SW480 (cell line): ENCODE results near the gene LIMS1.
A peak's percentile ranks its signal among the peaks of the same experiment; 100 is the strongest.
"Not testable (repeated sequence)": the region's sequence is repeated elsewhere in the genome, so short reads cannot be mapped to it uniquely, and the experiment has no call there.

Experiments
- DNase-seq: peaks from one replicate; pipeline ENCODE4 v3.0.0-alpha.2; 2016; ENCODE audit warnings: low spot score

The LIMS1 gene

GRCh38 chr2:108552566-108552965, 18.3 kb downstream of the LIMS1 start:
- DNase-seq: no peak

- no peak for DNase-seq
These were observed 19.1 kb downstream of the LIMS1 start for GRCh38 chr2:108553209-108553919.

GRCh38 chr2:108554528-108554927, 20.3 kb downstream of the LIMS1 start:
- DNase-seq: no peak

- DNase-seq: no peak
These were observed 21.3 kb downstream of the LIMS1 start for GRCh38 chr2:108555572-108555971.

DNA sequence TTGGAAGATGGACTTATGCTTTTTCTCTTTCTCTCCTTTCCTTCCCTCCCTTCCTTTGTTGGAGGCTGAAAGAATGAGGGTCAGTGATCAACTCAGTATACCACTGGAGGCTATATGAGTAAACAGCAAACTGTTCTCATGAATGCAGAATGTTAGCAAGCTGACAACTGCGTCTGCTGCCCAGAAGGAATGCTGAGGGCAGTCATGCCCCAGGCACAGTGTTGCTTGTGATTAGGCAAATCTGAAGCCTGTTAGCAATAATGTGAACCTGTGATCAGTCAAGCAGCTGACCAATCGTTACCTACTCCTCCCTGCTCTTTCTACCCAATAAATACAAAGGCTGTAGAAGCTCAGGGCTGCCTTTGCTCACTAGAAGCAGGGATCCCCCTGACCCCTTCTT, 22.3 kb downstream of the LIMS1 start:
- DNase-seq: not testable (repeated sequence)

GRCh38 chr2:108560241-108560811, 26.1 kb downstream of the LIMS1 start:
- DNase-seq: no peak

DNA sequence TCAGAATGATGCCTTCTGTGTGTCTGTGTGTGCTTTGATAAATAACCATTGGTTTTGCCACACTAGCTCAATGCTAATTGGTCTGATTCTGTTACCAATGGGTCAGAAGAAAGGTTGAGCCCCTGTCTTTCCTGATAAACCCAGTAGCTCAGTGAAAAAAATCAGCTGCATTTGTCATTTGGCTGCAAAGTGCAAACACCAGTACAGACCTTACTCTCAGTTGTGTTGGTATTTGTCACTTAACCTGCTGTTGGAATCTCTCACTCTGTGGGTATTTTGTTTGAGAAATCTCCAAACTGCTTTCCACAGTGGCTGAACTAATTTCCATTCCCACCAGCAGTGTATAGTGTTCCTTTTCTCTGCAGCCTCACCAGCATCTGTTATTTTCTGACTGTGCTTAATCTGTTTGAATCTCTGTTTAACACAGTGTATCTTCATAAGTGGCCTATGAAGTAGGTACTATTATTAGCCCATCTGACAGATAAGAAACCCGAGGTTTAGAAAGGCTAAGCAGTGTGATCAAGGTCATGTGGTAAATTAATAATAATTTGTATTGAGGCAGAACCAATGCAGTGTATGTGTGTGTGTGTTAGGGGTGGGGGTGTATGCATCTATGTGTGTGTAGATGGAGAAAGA, 26.7 kb downstream of the LIMS1 start:
- no peak for DNase-seq

DNA sequence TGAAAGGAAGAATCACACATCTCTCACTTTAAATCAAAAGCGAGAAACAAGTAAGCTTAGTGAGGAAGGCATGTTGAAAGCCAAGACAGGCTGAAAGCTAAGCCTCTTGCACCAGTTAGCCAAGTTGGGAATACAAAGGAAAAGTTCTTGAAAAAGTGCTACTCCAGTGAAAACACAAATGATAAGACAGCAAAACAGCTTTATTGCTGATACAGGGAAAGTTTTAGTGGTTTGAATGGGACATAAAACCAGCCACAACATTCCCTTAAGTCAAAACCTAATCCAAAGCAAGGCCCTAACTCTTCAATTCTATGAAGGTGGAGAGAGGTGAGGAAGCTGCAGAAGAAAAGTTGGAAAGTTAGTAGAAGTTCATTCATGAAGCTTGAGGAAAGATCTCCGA, 28.0 kb downstream of the LIMS1 start:
- DNase-seq: no peak

- DNase-seq: no peak
These were observed 30.2 kb downstream of the LIMS1 start for GRCh38 chr2:108564510-108564909.

- no peak for DNase-seq
These were observed 31.6 kb downstream of the LIMS1 start for GRCh38 chr2:108565778-108566375.

- peak; percentile 29 for DNase-seq
These were observed 36.1 kb downstream of the LIMS1 start for GRCh38 chr2:108570416-108570815.

- DNase-seq: peak; percentile 45
These were observed 37.0 kb downstream of the LIMS1 start for GRCh38 chr2:108571286-108571685.

DNA sequence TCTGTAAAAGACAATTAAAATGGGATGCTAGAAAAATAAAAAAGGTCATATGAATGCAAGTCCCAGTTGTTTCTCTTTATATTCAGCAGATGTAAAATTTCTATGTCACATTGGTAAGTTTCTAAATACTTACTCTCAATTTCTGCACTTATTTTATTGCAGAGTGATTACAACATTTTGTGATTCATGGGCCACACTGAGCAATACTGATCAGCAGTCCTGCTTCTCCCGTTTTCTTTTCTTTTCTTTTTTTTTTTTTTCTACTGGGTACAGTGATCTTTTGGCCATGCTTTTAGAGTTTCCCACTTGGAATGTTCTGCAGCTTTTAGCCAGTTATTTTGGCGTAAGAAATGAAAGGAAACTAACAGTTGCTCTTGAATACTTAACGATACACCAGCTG, 38.8 kb downstream of the LIMS1 start:
- no peak for DNase-seq

DNA sequence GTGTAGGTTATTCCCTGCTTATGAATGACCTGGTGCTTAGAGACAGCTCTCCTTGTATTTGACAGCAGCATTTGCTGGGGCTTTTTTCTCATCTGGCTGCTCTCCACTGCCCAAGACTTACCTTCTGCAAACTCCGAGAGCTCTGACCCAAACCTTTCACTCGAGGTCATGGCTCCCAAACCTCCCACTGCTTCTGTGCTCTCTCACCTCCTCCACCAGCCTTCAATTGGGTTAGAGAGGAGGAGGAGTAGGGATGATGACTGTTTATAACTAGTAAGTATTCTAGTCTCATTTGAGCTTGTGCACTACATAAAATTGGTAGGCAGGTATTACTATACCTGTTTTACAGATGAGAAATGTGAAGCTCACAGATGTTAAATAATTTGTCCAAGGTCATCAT, 40.1 kb downstream of the LIMS1 start:
- no peak for DNase-seq

GRCh38 chr2:108575132-108575966, 41.1 kb downstream of the LIMS1 start:
- no peak for DNase-seq

DNA sequence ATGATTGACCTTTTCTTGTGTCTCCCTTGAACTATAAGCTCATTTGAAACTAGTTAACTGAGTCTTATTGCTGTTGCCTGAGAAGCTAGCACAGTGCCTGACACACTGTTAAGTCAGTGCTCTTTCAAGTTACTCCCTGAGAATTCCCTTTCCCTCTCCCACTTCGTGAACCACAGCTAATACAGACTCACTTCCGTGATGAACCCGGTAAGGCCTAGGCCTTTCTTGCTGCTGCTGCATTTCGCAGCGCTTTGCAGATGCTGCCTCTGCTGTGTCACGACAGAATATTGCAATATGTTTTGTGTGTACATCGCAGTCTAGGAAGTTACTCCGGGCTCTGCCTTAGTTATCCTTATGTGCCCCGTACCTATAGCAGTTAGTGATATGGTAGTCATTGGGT, 42.8 kb downstream of the LIMS1 start:
- DNase-seq: no peak

- DNase-seq: no peak
These were observed 45.4 kb downstream of the LIMS1 start for GRCh38 chr2:108579623-108580022.

DNA sequence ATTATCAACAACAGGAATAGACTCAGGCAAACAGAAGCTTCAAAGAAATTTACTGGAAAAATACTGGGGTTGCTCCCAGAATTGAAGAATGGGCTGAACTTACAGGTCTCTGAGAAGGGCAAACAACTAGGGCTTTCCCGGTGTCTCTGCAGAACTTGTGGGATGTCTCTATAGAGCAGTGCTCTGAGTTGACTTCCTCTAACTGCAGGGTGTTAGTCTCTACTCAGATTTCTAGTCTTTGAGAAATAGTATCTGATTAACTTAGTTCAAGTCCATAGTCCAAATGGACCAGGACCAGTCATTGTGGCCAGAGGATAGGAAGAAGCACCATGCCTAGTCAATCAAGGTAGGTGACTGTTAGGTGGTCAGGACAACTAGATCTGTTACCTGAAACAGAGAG, 45.8 kb downstream of the LIMS1 start:
- DNase-seq: no peak

- peak; percentile 85 for DNase-seq
These were observed 49.7 kb downstream of the LIMS1 start for GRCh38 chr2:108583903-108584520.

GRCh38 chr2:108585436-108585835, 51.2 kb downstream of the LIMS1 start:
- no peak for DNase-seq

DNA sequence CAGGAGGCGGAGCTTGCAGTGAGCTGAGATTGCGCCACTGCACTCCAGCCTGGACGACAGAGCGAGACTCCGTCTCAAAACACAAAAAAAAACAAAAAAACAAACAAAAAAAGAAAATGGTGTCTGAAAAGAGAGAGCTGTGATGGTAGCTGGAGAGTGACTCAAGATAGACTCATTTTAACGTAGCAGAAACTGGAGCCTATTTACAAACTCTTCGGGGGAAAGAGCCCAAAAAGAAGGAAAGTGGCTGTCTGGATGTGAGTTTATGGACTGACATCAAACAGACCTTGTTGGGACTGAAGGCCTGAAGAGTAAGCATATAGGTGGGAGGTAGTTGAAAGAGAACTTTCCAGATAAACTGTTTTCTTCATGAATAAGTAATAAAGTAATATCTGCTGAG, 51.8 kb downstream of the LIMS1 start:
- DNase-seq: no peak

GRCh38 chr2:108586631-108587030, 52.4 kb downstream of the LIMS1 start:
- DNase-seq: no peak
